ENCODE measurements around the gene SOD1. TPM values are rescaled to one million over a fixed set of nuclear protein-coding genes. Genes with fewer than 3 reads are reported as not detected.

The SOD1 gene
- total RNA-seq, 1 donor from 2014 or later: 236 TPM

- Mint-ChIP-seq H3K27me3 (ENCODE audit: low read depth, unreplicated experiment) (no peaks in the 10 kb centered on the region), H3K27ac (ENCODE audit: unreplicated experiment) (no peak overlapping the region), H3K9me3 (ENCODE audit: unreplicated experiment) (no peaks in the 10 kb centered on the region), H3K36me3 (ENCODE audit: low read depth, unreplicated experiment) (peaks cover 7% of the 10 kb centered on the region), H3K4me1 (ENCODE audit: low read depth, unreplicated experiment) (peaks cover 3% of the 10 kb centered on the region), H3K4me3 (ENCODE audit: unreplicated experiment) (no peak overlapping the region)
- peaks cover 44% of the 10 kb centered on the region for H3K36me3 ChIP-seq (ENCODE audit: insufficient read depth, low read length)
- H2AFZ ChIP-seq (ENCODE audit: low read depth, low read length): no peak overlapping the region
- no peaks in the 10 kb centered on the region for H3K79me2 ChIP-seq (ENCODE audit: insufficient read depth, low read length)
- no peak overlapping the region for H3K27ac ChIP-seq (ENCODE audit: low read depth, low read length)
- no peaks in the 10 kb centered on the region for H3K27me3 ChIP-seq (ENCODE audit: insufficient read depth, low read length)
- H3K4me1 ChIP-seq (ENCODE audit: insufficient read depth, low read length): peaks cover 7% of the 10 kb centered on the region
- H4K20me1 ChIP-seq (ENCODE audit: insufficient read depth, low read length): peaks cover 17% of the 10 kb centered on the region
- FAIRE-seq (no peak), DNase-seq (ENCODE audit: low read depth) (no peak)
- H3K4me3 ChIP-seq (ENCODE audit: insufficient read depth, low read depth, low read length): no peak overlapping the region
- H3K9me3 ChIP-seq (ENCODE audit: insufficient read depth, low read depth, low read length): no peaks in the 10 kb centered on the region
- TF ChIP-seq EZH2 (IDR thresholded peaks at IDR 0.05; ENCODE audit: insufficient read depth, low read length) (no peak), CTCF (IDR thresholded peaks at IDR 0.05; ENCODE audit: insufficient read depth, low read depth, low read length) (no peak)
- no peak overlapping the region for H3K4me2 ChIP-seq (ENCODE audit: low read length)
- no peak overlapping the region for H3K9ac ChIP-seq (ENCODE audit: low read length)
Measured at GRCh38 chr21:31687108-31687507, 27.6 kb downstream of the SOD1 start.

- Mint-ChIP-seq H3K4me1 (ENCODE audit: low read depth, unreplicated experiment) (no peaks in the 10 kb centered on the region), H3K27me3 (ENCODE audit: low read depth, unreplicated experiment) (no peaks in the 10 kb centered on the region), H3K4me3 (ENCODE audit: unreplicated experiment) (no peak overlapping the region), H3K9me3 (ENCODE audit: unreplicated experiment) (no peaks in the 10 kb centered on the region), H3K27ac (ENCODE audit: unreplicated experiment) (no peak overlapping the region), H3K36me3 (ENCODE audit: low read depth, unreplicated experiment) (peaks cover 7% of the 10 kb centered on the region)
- H3K36me3 ChIP-seq (ENCODE audit: insufficient read depth, low read length): peaks cover 54% of the 10 kb centered on the region
- H3K27ac ChIP-seq (ENCODE audit: low read depth, low read length): no peak overlapping the region
- no peak overlapping the region for H3K4me3 ChIP-seq (ENCODE audit: insufficient read depth, low read depth, low read length)
- no peaks in the 10 kb centered on the region for H3K9me3 ChIP-seq (ENCODE audit: insufficient read depth, low read depth, low read length)
- H3K4me2 ChIP-seq (ENCODE audit: low read length): no peak overlapping the region
- peaks cover 10% of the 10 kb centered on the region for H4K20me1 ChIP-seq (ENCODE audit: insufficient read depth, low read length)
- no peaks in the 10 kb centered on the region for H3K79me2 ChIP-seq (ENCODE audit: insufficient read depth, low read length)
- H3K27me3 ChIP-seq (ENCODE audit: insufficient read depth, low read length): no peaks in the 10 kb centered on the region
- no peaks in the 10 kb centered on the region for H3K4me1 ChIP-seq (ENCODE audit: insufficient read depth, low read length)
- DNase-seq (ENCODE audit: low read depth) (no peak), FAIRE-seq (no peak)
- no peak overlapping the region for H2AFZ ChIP-seq (ENCODE audit: low read depth, low read length)
- TF ChIP-seq EZH2 (IDR thresholded peaks at IDR 0.05; ENCODE audit: insufficient read depth, low read length) (no peak), CTCF (IDR thresholded peaks at IDR 0.05; ENCODE audit: insufficient read depth, low read depth, low read length) (no peak)
- no peak overlapping the region for H3K9ac ChIP-seq (ENCODE audit: low read length)
Measured at GRCh38 chr21:31688603-31689368, 29.3 kb downstream of the SOD1 start.

- H4K20me1 ChIP-seq (ENCODE audit: insufficient read depth, low read length): peaks cover 5% of the 10 kb centered on the region
- TF ChIP-seq CTCF (IDR thresholded peaks at IDR 0.05; ENCODE audit: insufficient read depth, low read depth, low read length) (no peak), EZH2 (IDR thresholded peaks at IDR 0.05; ENCODE audit: insufficient read depth, low read length) (no peak)
- Mint-ChIP-seq H3K27ac (ENCODE audit: unreplicated experiment) (no peak overlapping the region), H3K27me3 (ENCODE audit: low read depth, unreplicated experiment) (no peaks in the 10 kb centered on the region), H3K4me3 (ENCODE audit: unreplicated experiment) (no peak overlapping the region), H3K9me3 (ENCODE audit: unreplicated experiment) (no peaks in the 10 kb centered on the region), H3K36me3 (ENCODE audit: low read depth, unreplicated experiment) (no peaks in the 10 kb centered on the region), H3K4me1 (ENCODE audit: low read depth, unreplicated experiment) (no peaks in the 10 kb centered on the region)
- H3K27ac ChIP-seq (ENCODE audit: low read depth, low read length): no peak overlapping the region
- no peak overlapping the region for H3K9ac ChIP-seq (ENCODE audit: low read length)
- FAIRE-seq (no peak), DNase-seq (ENCODE audit: low read depth) (no peak)
- H3K79me2 ChIP-seq (ENCODE audit: insufficient read depth, low read length): no peaks in the 10 kb centered on the region
- no peak overlapping the region for H3K4me3 ChIP-seq (ENCODE audit: insufficient read depth, low read depth, low read length)
- H3K27me3 ChIP-seq (ENCODE audit: insufficient read depth, low read length): no peaks in the 10 kb centered on the region
- no peaks in the 10 kb centered on the region for H3K9me3 ChIP-seq (ENCODE audit: insufficient read depth, low read depth, low read length)
- no peak overlapping the region for H3K4me2 ChIP-seq (ENCODE audit: low read length)
- no peak overlapping the region for H2AFZ ChIP-seq (ENCODE audit: low read depth, low read length)
- H3K4me1 ChIP-seq (ENCODE audit: insufficient read depth, low read length): no peaks in the 10 kb centered on the region
- H3K36me3 ChIP-seq (ENCODE audit: insufficient read depth, low read length): peaks cover 52% of the 10 kb centered on the region
Measured at GRCh38 chr21:31693222-31693621, 33.7 kb downstream of the SOD1 start.

All from astrocyte (in vitro differentiated cells and primary cell).